ENCODE measurements around the gene PRDM15.

- TF ChIP-seq EZH2 (IDR thresholded peaks at IDR 0.05; ENCODE audit: insufficient read depth, poor library complexity, severe bottlenecking) (no peak), EZH2phosphoT487 (IDR thresholded peaks at IDR 0.05; ENCODE audit: insufficient read depth, low read depth) (no peak)
These were observed 45.5 kb downstream of the PRDM15 start for GRCh38 chr21:41833497-41834115.
